Adipose tissue (tissue), 3 donors: ENCODE results near the gene MSH3. TPM values are rescaled to one million over a fixed set of nuclear protein-coding genes. Genes with fewer than 3 reads are reported as not detected.

ENCODE experiments used
- H3K27ac ChIP-seq: one replicate; pipeline ENCODE4 v1.5.1; 2013; ENCODE audit warnings: low read depth, low read length
- WGBS, 3 donors: extraction: QIAGEN DNeasy Blood & Tissue Kit; methylation state at CpG; one replicate each; pipeline ENCODE4 v1.1.7; 2013; 5-methylcytosine and 5-hydroxymethylcytosine counted together
- polyA plus RNA-seq, 3 donors: library from polyadenylated mRNA; stranded (reverse); fragments of 200-250 nt; gene quantifications; one replicate each; pipeline ENCODE4 v1.2.3, GENCODE V29; 2013
- donor health status: healthy with polysubstance abuse.
- donor health status: Bipolar disorder and iron deficiency.
- donor health status: healthy.

The MSH3 gene
- 1 to 10 TPM; 4.5 to 6.1 (median 5.1) TPM for polyA plus RNA-seq

DNA sequence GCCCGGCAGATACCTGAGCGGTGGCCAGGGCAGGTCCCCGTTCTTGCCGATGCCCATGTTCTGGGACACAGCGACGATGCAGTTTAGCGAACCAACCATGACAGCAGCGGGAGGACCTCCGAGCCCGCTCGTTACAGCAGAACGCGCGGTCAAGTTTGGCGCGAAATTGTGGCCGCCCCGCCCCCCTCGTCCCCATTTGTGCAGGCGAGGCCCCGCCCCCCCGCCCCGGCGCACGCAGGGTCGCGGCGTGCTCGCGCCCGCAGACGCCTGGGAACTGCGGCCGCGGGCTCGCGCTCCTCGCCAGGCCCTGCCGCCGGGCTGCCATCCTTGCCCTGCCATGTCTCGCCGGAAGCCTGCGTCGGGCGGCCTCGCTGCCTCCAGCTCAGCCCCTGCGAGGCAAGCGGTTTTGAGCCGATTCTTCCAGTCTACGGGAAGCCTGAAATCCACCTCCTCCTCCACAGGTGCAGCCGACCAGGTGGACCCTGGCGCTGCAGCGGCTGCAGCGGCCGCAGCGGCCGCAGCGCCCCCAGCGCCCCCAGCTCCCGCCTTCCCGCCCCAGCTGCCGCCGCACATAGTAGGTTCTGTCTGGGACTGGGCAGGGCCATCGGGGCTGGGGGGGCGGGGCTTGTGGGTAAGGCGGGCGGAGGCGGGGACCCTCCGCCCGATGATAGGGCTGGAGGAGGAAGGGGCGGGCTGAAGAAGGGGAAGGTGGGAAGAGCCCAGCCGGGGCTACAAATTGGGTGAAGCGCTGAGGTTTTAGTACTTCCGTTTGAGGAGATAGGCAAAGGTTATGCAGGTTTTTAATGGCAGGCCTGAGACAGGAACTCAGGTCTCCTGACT, at the start of gene MSH3, which contains the start of gene DHFR:
MSH3 (plus strand) TSS at position 262 of the 840 bp plus-strand sequence; CDS start at position 338, 76 bp downstream.
DHFR (minus strand) TSS at position 593 of the 840 bp plus-strand sequence; CDS start at position 99, 494 bp downstream.
- whole genome bisulfite sequencing, 3 donors, result 0 to 1% (median 1%) methylated on average over 52 to 74 of the region's 74 CpGs

DNA sequence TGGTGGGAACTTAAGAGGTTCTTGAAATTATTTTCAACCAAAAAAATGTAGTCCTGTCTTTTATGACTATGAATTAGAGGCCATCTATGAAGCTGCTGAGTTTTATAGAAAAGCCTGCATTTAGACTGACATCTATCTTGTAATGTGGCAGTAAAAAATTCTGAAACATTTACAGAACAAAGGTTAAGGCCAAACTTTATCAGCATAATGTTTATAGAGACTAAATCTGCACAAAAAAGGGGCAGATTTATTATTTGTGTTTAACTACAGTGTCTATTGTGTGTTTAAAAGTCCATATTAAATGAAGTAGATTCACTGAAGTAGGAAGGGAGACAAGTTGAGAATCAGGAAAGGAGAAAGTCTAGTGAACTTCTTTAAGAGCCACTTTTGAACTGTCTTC, 47.1 kb upstream of the MSH3 start:
- no peak overlapping the region for H3K27ac ChIP-seq

More for the DNA sequence above, at the start of gene MSH3, which contains the start of gene DHFR:
- no peak within 1 kb of the TSS for H3K27ac ChIP-seq

DNA sequence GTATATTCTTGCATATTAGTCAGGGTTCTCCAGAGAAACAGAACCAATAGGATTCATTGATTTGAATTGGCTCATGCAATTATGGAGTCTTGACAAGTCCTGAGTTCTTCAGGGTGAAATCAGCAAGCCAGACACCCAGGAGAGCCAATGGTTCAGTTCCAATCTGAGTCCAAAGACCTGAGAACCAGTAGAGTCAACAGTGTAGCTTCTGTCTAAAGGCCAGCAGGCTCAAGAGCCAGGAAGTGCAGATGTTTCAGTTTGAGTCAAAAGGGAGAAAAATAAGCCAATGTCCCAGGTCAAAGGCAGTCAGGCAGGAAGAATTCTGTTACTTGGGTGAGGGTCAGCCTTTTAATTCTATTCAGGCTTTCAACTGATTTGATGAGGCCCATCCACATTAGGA, 46.6 kb upstream of the MSH3 start:
- H3K27ac ChIP-seq, result no peak overlapping the region

DNA sequence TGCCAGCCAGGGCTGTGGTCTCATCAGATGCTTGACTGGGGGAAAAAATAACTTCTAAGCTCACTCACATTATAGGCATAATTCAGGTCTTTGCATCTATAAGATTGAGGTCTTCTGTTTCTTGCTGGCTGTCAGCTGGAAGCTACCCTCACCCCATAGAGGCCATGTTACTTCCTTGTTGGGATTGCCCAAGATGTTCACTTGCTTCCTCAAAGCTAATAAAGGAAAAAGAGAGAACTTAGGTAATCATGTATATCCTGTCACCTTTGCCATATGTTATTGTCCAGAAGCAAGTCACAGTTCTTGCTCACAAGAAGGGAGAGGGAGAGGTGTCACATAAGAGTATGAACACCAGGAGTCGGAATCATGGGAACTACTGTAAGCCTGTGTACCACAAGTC, 45.7 kb upstream of the MSH3 start:
- no peak overlapping the region for H3K27ac ChIP-seq
- WGBS, 3 donors, result 63 to 94% (median 68%) methylated on average over 1 of the region's 1 CpG

DNA sequence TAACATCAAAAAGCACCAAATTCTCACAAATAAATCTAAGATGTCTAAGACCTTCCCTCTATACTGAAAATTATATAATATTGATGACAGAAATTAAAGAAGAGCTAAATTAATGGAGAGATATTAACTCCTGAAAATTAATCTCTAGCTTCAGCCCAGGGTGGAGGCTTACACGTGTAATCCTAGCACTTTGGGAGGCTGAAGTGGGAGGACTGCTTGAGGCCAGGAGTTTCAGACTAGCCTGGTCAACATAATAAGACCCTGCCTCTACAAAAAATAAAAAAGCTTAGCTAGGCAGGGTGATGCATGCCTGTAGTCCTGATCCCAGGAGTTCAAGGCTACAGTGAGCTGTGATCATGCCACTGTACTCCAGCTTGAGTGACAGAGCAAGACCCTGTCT, 44.8 kb upstream of the MSH3 start:
- H3K27ac ChIP-seq, result no peak overlapping the region
- 74 to 85% (median 79%) methylated on average over 1 of the region's 1 CpG for WGBS, 3 donors

DNA sequence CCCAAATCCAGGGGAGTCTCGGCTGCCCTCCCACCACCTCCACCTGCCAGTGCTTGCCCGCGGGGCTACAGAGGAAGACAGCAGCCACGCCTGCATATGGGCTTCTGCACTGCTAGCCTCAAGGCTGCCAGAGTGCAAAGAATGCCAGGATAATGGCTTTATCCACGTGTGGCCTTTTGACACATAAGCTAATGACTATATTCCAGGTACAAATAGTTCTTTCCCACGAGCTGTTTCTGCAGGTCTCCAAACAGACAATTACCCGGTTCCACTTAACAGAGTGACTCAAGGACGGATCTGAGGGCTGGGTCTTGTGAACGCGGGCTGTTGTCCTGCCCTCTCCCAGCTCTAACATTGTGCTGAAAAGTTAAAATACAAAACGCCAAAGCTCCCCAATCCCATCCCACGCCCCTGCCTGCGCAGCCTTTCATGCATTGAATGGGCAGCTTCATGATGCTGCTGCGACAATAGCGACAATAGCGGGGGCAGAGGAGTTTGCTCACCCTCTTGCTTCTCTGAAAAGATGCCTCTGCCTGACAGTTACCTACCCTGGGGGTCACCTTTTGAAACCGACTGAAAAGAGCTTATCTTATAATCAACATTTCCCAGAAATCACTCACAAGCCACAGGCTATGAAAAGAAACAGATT, 39.1 kb upstream of the MSH3 start:
- 58 to 84% (median 82%) methylated on average over 17 of the region's 17 CpGs for WGBS, 3 donors
- H3K27ac ChIP-seq, result no peak overlapping the region

DNA sequence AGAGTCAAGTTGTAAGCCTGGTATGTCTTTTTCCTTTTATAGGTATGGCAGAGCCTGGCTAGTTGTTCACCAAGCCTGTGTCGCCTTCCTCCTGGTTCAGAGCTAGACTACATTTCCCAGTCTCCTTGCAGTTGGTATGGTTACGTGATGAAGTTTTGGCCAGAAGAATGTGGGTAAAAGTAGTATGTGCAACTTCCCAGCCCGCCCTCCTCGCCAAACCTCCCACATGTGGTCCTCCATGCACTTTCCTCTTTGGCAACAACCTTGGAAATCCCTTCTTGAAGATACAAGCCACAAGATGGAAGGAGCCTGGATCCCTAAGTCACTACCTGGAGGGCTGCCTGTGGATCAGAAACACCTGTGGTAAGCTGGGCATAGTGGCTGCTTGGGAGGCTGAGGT, 36.0 kb upstream of the MSH3 start:
- 78 to 97% (median 82%) methylated on average over 4 of the region's 4 CpGs for WGBS, 3 donors
- H3K27ac ChIP-seq, result no peak overlapping the region

DNA sequence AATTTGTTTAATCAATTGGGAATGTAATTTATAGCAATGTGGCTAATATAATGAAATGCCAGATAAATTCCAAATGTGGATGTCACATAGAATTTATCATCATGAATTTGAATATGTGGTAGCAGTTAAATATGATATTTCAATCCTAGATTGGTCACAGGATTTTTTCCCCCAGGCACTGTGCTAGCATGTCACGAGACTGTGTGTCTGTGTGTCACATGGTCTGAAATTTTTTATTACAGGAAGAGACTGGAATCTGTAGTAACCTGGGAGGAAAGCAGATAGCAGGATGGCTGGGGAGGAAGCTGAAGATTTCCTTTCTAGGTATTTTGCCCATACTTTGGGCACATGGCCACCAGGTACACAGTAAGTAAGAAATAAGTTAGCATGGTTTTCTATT, 35.4 kb upstream of the MSH3 start:
- no peak overlapping the region for H3K27ac ChIP-seq
- 63 to 86% (median 73%) methylated on average over 1 of the region's 1 CpG for WGBS, 3 donors

DNA sequence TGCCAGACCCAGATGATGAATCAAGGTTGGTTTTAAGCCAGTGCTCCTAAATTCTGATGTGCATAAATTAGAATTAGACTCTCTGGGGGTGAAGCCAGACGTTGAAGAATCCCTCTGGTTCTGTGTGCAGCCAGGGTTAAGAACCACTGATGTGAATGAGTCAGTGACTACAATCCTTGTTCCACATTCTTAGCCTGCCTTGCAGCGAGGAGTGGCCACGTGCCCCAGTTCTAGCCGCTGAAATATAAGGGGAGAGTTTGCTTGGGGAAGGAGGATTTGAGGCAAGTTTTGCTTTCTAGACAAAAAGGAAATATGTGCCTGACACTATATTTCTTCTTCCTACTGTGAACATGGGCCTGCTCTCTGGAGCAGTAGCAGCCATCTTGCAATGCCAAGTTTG, 34.2 kb upstream of the MSH3 start:
- 70 to 88% (median 78%) methylated on average over 4 of the region's 4 CpGs for WGBS, 3 donors
- H3K27ac ChIP-seq, result no peak overlapping the region

DNA sequence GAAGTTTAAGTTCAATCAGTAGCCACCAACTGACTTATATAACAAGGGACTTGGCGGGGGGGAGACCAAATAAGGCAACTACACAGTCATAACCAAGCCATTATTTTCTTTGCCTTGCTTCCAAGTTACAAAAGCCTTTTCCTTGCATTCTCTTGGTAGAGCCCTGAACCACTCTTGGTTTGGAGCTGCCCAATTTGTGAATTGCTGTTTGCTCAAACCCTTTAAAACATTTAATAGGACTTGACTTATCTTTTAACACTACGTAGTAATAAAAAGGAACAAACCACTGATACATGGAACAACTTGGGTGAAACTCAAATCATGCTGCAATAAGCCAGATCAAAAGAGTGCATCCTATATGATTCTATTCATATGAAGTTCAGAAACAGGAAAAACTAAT, 31.7 kb upstream of the MSH3 start:
- H3K27ac ChIP-seq, result no peak overlapping the region
- WGBS, 3 donors, result 94 to 96% (median 95%) methylated on average over 2 of the region's 2 CpGs

DNA sequence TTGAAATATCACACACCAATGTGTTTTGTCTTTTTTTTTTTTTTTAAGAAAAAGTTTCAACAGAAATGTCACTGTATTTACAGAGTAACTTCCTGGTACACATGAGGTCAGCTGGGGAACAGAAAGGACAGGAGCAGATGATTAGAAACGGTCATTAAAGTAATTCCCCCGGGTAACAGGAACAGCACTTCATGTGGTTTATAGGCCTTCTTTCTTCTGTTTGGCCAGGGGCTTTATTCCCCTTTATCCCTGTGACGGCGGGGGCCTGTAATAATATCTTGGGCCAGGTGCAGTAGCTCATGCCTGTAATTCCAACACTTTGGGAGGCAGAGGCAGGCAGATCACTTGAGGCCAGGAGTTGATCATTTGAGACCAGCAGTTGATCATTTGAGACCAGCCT, 30.5 kb upstream of the MSH3 start:
- 41 to 58% (median 51%) methylated on average over 4 of the region's 4 CpGs for WGBS, 3 donors
- no peak overlapping the region for H3K27ac ChIP-seq

DNA sequence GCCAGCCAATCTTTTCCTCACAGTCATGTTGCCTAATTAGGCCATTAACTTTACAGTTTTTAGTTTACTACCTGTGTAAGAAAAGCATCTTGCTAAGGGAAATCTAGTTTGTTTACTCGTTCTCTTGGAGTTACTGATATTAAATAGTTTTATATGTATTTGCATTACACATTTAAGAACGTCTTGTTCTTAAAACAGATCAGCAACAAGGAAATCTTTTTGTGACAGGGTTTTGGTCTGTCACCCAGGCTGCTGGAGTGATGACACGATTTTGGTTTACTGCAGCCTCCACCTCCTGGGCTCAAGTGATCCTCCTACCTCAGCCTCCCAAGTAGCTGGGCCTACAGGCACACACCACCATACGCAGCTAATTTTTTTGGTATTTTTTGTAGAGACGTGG, 29.2 kb upstream of the MSH3 start:
- no peak overlapping the region for H3K27ac ChIP-seq
- 85 to 95% (median 92%) methylated on average over 5 of the region's 5 CpGs for WGBS, 3 donors

DNA sequence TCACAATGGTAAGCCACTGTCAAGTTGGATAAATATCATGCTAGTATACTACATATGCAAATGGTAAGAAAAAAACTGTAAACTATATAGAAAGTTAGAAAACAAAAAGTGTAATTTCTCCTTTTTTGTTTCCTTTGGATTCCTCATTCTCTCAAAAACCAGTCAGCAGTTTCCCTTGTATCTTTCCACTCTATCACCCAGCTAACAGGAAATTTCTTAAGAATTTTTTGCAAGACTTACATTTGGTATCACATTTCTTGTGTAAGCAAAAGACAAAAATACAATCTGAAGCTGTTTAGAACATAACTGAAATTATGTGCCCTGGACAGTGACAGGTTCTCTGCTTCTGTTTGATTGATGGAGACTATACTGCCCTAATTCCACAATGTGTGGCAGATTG, 25.2 kb upstream of the MSH3 start:
- H3K27ac ChIP-seq, result no peak overlapping the region

DNA sequence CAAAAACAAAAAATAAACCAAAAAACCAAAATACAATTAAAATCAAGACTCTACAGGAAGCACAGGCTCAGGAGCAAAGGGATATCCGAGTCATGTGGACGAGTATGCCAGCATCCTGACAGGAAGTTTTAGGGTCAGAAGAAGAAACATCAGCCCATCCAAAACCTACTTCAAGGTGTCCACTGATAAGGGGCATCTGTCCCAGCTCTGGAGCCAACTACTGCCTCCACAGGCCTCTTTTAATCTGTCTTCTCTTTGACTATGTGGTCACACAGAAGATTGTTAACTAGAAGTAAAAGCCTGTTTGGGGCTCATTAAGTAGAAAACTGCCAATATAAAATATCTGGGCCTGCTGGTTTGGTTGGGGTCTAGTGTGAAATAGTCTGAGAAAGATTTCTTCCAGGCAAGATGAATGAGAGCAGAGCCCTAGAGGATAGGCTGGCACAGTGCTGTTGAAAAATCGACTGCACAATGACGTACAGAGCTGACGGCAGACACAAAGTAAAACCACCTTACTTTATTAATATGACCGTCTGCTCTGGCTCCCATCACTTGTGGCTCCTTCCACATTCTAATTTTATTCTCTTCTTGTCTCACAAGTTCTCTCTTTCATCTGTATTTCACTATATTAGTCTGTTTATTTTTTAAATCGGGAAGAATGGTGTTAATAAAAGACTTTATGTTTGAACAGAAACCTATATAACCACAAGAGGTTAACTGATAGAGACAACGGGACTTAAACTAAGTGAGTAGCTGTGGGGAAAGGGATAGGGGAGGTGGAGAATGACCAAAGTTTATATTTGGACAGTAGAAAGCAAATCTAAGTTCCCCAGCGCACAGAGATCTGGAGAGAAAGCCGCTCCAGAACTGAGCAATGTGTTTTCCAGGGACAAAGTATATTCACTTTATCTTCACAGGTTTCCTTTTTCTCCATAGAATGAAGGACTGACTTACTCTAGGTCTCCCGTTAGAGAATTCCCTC, 22.9 kb upstream of the MSH3 start:
- no peak overlapping the region for H3K27ac ChIP-seq
- WGBS, 3 donors, result 87 to 91% (median 91%) methylated on average over 11 of the region's 11 CpGs

DNA sequence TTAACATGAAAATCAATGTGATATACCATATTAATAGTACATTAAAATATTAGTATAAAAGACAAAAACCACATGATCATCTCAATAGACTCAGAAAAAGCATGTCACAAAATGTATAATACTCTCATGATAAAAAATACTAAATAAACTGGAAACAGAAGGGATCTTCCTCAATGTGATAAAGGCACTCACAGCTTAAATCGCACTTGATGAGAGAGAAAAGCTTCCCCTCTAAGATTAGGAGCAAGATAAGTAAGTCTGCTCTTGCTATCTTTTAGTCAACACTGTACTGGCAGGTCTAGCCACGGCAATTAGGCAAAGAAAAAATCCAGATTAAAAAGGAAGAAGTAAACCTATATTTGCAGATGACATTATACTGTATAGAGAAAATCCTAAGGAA, 21.8 kb upstream of the MSH3 start:
- WGBS, 3 donors, result 75 to 90% (median 89%) methylated on average over 2 of the region's 2 CpGs

DNA sequence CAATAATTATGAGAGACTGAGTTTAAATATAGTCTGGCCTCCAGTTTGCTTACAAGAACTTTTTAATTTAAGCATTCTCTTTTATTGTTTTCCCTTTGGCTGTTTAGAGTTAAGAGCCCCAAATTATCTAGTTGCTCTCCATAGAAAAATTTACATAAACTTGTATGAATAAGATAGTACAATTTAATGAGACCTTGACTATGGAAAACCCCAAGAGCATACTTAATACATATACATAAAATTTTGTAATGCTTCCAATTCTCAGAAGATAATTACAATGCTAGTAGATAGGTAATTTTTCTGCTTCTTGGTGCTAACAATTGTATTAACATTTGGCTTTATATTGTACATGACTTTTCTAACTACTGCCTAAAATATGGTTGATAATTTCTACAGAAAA, 20.3 kb upstream of the MSH3 start:
- H3K27ac ChIP-seq, result no peak overlapping the region

More for the DNA sequence above, 21.8 kb upstream of the MSH3 start:
- no peak overlapping the region for H3K27ac ChIP-seq

DNA sequence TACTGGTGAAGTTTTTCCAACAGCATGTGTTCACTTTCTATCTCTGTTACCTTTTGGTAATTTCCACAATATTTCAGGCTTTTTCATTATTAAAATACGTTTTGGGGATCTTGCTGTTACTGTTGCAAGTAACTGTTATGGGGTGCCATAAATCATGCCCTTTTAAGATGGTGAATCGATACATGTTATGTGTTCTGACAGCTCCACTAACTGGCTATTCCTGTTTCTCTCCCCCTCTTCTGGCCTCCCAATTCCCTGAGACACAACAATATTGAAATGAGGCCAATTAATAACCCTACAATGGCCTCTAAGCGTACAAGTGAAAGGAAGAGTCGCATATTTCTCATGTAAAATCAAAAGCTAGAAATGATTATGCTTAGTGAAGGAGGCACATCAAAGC, 13.1 kb upstream of the MSH3 start:
- WGBS, 3 donors, result 65 to 96% (median 94%) methylated on average over 4 of the region's 4 CpGs

DNA sequence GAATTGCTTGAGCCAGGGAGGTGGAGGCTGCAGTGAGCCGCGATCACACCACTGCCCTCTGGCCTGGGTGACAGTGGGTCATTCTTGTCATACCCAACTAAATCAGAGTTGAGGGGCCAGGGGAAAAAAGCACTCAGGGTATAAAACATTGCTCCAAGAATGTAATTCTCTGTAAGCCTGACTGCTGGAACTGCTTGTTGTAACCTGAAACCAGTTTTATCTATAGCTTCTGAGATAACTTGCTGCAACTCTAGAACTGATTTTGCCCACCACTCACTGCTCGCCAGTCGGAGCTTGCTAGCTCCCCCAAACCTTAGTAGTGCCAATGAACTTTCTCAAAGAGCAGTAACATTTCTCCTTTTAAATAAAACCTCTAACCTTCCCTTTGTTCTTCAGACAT, 9.6 kb upstream of the MSH3 start:
- 39 to 91% (median 84%) methylated on average over 4 of the region's 4 CpGs for WGBS, 3 donors
- no peak overlapping the region for H3K27ac ChIP-seq

More for the DNA sequence above, 13.1 kb upstream of the MSH3 start:
- no peak overlapping the region for H3K27ac ChIP-seq

DNA sequence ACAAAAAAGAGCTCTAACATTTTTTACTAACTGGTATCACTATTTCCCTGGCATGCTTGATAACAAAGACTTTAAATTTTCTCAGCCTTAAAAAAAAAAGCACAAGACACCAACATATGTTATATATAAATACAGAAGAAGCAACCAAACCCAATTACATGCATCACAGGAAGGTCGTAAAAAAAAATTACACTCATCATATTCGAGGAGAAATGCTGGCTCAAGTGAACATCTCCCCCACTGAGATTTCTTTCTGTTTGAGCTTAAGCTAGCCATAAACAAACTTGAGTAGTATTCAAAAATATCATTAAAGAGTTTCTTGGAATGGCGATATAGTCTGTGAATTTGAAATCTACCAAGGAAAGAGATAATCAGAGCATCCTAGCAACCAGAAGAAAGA, 7.5 kb upstream of the MSH3 start:
- no peak overlapping the region for H3K27ac ChIP-seq
- WGBS, 3 donors, result 84 to 90% (median 87%) methylated on average over 3 of the region's 3 CpGs
